ENCODE measurements around the gene AOC1.
"Not testable (repeated sequence)": the region's sequence is repeated elsewhere in the genome, so short reads cannot be mapped to it uniquely, and the experiment has no call there.

Gene AOC1

DNA sequence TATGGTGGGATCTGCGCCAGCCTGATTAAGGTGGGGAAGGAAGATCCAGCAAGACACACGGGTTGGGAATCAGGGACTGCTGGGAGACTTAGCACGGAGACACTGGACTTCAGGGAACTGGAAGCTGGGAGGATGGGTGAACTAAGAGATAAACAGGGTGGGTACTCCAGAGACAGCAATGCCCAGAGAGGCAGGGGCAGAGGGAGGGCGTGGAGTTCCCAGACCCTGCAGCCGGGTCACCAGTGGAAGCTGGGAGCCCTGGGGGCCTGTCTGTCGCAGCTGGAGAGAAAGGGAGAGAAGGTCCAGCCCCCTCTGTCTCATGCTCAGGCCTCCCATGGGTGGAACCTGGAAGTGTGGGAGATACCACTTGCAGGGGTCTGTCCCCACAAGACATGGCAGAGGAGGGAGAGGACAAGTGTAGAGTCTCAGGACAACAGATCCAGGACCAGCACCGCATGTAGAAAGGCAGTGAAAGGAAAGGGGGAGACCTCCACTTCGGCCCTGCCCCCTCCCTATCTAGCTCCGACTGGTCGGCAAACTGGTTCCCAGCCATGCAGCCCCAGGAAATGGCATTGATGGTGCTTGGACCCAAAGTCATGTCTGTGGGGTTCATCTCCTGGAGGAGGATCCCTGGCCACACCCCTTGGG lies 44.4 kb downstream of the AOC1 start:
- DNase-seq (ENCODE audit: low read depth in 2 of 2, low spot score in 1 of 2) = no peak

DNA sequence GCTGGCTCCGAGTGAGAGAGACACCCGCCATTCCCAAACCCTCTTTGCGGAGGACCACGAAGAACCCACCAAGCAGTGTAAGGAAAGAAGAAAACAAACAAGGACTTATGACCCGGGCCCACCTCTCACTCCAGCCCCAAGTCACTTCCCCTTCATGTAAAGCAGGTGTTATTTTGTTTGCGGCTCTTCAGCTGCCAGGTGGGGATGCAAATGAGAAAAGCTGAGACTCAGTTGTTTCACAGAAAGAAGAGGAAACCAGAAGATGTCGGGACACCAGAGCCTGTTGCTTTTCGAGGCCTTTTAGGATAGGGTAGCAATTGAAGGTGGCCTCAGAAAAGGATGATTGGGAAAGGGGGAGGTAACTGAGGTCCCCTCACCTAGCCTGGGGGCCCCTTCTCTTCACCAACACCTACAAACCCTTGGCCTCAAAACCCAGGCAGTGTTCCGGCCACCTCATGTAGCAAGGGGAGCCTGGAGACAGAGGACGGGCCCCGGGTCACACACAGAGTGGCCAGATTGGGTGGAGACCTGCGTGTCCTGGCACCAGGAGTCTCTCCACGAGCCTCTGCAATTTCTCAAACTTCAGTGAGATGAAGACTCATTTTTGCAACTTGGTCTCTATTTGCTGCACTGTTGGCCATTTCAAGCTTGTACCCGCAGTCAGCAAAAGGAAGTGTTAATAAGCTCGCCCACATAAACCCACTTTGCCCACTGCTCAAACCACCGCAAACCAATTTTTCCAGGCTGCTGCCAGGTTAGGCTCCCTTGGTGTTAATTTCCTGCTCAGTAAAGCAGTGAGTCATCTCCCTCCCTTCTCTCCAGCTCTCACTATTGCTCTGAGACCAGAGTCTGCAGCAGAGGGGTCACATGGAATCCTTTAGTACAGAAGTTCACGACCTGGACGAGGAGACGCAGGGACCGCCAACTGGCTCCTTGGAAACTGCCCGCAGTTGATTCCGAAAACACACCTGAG lies 45.5 kb downstream of the AOC1 start:
- no peak for DNase-seq (ENCODE audit: low read depth in 2 of 2, low spot score in 1 of 2)

DNA sequence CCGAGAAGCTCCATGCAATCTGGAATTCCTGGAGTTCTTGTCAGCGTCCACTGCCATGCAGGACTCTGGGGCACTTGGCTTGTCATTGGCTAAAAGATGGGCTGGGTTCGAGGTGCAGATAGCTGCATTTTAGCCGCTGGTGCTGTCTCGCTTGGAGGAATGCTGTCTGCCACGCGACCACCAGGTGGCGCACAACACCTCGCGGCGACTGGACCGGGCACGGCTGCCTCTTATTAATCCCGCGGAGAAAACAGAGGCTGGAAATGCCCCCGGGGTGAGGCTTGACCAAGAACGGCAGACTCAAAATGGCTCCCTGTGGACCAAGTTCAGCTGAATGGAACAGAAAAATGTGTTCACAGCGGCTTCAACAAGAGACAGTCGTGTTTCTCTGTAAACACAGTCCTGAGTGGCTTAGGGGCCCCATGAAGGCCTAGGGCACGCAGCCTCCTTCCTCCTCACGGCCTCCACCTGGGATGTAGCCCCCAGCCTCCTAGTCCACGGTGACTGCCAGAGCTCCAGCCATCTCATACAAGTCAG lies 46.2 kb downstream of the AOC1 start:
- peak; percentile 57 to 64 for DNase-seq (ENCODE audit: low read depth in 2 of 2, low spot score in 1 of 2)

DNA sequence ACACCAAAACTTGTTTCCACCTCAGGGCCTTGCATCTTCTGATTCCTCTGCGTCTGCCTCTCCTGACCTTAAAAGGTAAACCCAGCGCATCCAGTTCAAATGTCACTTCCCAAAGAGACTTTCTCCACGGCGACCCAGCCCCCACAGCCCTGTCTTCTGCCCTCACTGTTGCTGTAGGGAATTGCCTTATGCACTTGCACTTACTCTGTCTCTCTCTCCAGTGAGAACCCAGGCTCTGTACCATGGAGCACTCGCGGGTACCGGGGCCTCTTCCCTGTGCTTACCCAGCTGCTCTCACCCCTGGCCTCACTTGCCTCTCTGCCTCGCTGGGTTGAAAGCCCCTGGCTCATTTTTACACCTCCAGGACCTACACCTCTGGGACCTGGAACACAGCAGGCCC lies 48.4 kb downstream of the AOC1 start:
- DNase-seq (ENCODE audit: low read depth in 2 of 2, low spot score in 1 of 2) = no peak

DNA sequence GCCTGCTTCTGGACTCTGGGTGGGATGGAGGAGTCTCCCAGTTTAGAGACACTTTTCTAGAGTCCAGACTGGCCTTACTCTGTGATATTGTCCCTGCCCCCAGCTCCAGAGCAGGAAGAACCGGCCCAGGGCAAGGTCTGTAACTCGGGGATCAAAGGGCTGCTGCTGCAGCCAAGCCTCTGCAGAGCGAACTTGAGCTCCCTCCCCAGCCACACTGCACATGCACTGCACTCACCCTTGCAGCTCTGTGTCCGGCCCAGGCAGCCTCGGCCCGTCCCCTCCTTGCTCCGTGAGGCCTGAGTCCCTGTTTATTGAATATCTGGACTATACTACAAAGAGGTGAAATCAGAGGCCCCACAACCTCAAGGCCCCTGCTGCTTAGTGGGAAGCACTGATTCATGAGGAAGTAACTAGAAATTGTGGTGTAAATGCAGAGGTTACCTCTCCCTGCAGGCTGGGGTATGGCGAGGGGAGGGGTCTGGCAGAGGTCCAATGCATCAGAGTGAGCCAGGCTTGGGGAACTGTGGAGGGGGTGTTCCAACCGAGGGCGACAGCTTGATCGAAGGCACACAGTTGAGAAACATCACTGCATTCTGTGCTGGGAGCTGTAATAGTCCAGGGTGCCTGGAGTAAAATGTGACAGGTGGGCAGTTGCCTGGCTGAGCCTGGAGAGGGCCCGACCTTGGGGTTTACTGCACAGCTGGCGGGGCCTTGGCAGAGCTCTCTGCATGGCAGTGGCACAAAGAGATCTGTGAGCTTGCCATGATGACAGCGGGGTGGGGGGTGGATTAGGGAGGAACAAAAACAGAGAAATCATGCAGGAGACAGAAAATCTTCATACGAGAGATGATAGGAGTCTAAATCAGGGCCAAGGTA lies 49.1 kb downstream of the AOC1 start:
- no peak for DNase-seq (ENCODE audit: low read depth in 2 of 2, low spot score in 1 of 2)

DNA sequence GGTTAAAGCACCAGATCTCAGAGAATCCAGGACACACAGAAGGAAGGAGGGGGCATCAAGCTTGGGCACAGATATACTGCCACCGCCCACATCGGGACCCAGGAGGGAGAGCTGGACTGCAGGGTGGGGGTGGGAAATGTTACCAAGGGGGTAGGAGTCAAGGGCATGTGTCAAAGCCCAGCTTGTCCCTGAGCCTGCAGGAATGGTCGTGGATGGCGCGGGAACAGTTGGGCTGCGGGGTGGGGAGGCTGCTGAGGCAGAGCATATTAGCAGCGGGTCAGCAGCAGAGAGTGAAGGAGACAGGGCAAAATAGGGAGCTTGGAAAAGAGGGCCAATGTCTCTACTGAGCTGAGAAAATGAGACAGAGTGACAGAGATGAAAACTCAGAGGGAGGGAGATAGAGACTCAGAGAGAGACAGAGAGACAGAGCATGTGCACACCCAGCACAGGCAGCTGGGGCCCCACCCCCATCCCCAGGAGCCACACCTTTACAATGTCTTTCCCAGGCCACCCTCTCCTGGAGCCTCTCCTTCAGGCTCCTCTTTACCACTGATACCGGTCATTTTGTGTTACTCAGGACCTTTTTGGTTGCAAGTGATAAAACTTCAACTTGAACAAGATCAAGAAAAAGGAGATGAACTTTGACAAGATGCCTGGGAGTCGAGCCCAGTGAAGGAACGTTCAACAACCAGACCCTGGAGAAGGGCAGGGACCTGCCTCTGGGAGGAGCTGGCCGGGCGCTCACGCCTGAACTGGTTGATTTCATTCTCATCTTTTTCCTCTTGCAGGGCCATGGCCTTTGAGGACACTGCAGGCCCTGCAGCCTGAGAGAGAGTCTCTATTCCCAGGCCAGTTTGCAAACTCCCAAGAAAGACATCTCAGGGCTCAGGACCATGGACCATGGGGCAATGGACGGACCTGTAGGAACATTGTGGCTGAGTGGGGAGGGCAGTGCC lies 50.0 kb downstream of the AOC1 start:
- DNase-seq (ENCODE audit: low read depth in 2 of 2, low spot score in 1 of 2) = no peak

DNA sequence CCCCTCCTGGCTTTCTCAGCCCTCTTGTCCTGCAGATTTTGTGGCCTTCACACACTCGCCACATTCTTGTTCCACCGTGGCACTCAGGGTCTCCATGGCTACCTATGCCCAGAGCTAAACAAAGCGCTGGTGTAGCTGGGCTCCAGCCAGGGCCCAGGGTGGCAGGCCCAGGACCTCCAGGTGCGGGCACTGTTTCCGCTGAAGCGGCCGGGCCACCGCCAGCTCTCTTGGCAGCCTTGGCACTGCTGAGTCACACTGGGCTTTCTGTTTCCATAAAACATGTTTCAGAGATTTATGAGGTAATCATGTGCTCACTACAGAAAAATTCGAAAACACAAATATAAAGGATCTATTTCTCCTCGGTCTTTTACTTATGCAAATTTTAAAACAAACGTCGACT lies 51.3 kb downstream of the AOC1 start:
- DNase-seq (ENCODE audit: low read depth in 2 of 2, low spot score in 1 of 2) = no peak

DNA sequence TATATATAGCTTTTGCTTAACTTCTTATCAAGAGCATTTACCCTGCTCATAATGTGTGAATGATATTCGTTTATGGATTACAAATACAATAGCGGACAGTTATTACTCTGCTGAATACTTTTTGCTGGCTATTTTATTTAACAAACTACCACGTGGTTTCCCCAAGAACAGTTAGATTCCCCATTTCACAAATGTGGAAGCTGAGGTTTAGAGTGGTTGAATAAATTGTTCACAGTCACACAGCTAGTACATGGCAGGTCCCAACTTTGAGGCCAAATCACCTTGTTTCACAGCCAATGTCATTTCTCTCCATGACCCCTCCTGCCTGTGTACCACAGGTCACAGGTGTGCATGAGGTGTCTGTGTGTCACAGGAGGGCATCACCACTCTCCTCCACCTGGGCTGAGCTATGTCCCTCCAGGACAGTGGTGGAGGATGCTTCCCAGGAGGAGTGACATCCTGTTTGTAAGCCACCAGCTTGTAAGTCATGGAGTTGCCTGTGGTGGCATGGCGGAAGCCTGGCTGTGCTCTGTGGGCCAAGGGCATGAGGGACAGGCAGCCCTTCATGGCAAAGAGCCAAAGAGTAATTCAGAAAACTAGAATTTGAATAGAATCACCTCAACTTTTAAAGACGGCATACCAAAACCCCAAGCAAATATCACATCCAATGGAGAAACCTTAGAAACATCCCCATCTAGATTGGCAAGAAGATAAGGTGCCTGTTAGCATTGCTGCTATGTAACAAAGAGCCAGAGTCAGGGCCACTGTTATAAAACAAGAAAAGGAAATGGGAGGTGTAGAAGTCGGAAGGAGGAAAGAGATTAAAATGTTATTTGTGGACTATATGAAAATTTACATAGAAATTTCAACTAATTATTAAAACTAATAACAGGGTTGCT lies 51.9 kb downstream of the AOC1 start:
- no peak for DNase-seq (ENCODE audit: low read depth in 2 of 2, low spot score in 1 of 2)

DNA sequence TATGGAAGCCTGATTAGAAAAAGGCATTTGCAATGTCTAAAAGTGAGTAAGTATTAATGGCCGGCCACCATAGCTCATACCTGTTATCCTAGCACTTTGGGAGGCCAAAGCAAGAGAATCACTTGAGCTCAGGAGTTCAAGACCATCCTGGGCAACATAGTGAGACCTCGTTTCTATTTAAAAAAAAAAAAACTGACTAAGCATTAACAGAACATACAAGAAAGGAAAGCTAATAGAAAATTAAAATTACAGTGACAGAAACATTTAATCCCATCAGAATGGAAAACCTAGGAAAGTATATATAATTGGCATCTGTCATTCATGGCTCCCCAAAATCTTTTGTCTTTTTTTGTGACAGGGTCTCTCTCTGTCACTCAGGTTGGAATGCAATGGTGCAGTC lies 55.9 kb downstream of the AOC1 start:
- DNase-seq (ENCODE audit: low read depth in 2 of 2, low spot score in 1 of 2) = no peak

DNA sequence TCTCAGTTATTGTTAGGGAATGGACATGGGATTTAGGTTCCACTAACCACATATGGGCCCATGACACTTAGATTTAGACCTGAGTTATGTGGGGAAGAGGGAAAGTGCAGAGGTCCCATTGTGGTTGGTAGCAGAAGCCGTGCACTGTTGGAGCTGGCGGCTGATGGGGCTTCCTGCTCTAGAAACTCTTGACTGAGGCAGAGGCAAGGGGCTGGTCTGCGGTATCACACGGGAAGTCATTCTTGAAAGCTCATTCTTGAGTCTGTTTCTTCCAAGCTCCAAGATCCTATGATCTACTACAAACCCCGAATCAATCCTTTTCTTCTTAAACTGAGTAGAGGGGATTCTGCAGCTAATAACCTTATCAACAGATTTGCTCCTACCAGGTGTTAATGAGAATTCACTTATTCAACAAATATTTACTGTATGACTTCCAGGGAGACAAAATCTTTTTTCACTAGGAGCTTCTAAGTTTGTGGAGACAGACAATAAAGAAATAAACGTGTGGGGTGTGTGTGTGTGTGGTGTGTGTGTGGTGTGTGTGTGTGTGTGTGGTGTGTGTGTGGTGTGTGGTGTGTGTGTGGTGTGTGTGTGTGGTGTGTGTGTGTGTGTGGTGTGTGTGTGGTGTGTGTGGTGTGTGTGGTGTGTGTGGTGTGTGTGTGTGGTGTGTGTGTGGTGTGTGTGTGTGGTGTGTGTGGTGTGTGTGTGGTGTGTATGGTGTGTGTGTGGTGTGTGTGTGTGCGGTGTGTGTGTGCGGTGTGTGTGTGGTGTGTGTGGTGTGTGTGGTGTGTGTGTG lies 57.1 kb downstream of the AOC1 start:
- DNase-seq (ENCODE audit: low read depth in 2 of 2, low spot score in 1 of 2) = peak; percentile 13 to 17

DNA sequence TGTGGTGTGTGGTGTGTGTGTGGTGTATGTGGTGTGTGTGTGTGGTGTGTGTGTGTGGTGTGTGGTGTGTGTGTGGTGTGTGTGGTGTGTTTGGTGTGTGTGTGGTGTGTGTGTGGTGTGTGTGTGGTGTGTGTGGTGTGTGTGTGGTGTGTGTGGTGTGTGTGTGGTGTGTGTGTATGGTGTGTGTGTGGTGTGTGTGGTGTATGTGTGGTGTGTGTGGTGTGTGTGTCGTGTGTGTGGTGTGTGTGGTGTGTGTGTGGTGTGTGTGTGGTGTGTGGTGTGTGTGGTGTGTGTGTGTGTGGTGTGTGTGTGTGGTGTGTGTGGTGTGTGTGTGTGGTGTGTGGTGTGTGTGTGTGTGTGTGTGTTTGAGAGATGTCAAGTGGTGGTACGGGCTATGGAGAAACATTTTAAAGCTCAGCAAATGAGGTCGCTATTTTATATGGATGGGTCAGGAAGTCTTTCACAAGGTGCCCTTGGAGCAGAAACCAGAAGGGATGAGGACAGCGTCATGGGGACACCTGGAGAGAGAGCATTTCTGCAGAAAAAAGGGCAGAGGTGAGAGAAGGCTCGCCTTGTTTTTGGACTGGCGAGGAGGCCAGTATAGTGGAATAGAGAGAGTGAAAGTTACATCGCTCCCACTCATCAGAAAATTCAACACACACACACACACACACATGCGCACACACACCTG lies 58.1 kb downstream of the AOC1 start:
- DNase-seq (ENCODE audit: low read depth in 2 of 2, low spot score in 1 of 2) = not testable (repeated sequence)

DNA sequence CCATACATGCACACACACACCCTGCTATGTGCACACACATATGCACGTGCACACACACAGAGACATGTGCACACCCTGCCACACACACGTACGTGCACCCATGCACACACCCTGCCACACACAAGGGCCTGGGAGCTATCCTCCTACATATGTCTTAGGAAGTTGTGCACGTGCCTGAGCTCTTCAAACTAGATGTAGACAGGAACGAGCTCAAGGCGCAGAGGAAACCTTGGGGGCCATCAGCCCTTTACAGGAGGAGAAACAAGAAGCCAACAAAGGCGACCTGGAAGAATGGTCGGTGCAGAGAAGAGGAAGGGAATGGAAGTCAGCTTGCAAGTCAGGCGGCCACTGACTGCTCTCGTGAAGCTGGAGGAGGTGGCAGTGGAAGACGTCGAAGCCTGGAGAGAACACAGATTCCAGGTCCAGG lies 58.7 kb downstream of the AOC1 start:
- no peak for DNase-seq (ENCODE audit: low read depth in 2 of 2, low spot score in 1 of 2)

Data from stimulated activated CD8-positive, alpha-beta memory T cell treated with anti-CD3 and anti-CD28 coated beads, Interleukin-4, amount 100 ng/mL, for 1 hour (primary cell).